ENCODE results near the gene TMCC3.
"Not testable (repeated sequence)": the region's sequence is repeated elsewhere in the genome, so short reads cannot be mapped to it uniquely, and the experiment has no call there.

The TMCC3 gene

DNA sequence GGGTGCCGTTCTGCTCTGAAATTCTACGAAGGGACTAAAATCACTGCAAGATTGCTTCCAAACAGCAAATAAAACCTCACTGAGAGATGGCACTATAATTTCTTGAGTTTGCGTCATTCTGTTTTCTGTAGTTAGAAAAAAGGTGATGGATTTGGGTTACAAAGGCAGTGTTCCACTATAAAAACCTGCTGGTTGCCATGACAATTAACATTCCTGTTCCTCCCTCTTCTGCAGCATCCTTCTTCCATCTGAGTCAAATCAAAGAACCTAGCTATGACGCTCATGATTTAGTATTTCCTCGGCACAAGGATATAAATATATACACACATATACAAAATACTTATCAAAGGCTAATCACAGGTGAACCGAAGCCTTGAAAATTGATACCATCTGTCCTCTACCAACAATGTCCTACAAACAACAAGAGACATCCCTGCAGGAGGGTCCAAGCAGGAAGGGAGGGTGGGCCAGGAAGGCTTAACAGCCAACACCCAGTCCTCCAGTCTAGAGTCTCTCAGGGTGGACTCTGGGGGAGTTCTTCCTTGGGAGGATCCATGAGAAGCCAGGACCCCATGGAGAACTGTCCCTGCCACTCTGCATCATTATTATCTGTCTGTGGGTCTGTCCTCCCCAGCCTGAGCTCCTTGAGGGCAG lies 21.4 kb downstream of the TMCC3 start:
- DNase-seq, result no peak

DNA sequence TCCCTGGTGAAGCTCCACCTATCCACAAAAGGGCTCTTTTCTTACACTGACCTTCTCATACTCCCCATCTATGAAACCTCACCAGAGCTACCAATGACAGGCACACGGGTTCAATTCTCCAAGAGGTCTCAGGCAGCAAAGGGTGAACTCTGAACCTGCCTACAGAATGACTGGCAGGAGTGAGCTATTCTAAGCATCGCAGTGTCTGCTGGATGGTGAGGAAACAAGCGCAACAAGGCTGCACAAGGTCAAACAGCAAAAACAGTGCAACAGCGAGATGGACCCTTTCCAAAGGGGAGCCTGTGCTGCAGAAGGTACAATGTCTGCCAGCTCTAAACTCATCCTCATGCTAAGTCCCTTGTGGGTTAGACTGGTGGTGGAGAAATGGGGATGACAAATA lies 22.0 kb downstream of the TMCC3 start:
- no peak for DNase-seq

DNA sequence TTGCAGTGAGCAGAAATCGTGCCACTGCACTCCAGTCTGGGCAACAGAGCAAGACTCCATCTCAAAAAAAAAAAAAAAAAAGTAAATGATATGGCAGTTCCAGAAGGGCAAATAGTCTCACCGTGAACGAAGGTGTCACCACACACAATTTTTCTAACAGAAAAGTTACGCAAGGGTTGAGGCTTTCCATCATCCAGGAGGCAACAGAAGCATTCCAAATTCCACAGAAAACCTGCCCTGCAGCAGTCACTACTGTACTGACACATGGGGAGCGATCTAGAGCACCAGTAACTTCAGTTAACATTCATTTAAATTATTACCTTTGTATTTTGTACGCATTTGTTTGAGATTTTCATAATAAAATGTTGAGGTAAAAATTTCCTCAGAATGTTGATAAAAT lies 24.8 kb downstream of the TMCC3 start:
- no peak for DNase-seq

DNA sequence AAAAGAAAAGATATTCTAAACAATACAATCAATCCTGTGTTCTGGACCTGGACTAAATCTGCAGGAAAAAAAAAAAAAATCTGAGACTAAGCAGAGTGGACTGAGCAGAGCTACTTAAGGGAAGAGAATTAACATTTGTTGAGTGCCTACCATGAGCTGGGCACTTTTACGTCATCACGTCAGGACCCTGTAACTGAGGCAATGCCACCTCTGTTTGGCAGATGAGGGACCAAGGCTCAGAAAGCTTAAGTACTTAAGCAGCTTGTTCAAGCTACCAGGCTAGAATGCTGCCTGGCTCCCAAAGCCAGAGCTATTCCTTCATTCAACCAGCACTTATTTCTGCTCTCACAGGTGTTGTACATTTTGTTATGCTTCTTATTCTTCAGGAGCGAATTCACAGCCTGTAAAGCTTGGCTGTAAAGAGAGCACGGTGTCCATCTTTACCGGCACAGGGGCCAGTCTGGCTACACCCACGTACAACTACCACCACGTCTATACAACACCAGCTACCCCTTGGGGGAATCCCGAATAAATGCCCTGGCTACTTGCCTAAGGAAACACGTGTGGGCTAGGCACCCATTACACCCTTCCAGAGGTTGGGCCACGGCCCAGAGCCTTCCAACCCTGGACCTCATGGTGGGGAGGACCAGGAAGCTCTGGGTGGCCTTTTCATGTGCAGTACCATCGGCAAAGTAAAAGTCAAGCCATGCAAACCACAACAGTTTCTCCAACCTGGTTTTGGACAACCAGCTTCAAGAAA lies 27.0 kb downstream of the TMCC3 start:
- no peak for DNase-seq

DNA sequence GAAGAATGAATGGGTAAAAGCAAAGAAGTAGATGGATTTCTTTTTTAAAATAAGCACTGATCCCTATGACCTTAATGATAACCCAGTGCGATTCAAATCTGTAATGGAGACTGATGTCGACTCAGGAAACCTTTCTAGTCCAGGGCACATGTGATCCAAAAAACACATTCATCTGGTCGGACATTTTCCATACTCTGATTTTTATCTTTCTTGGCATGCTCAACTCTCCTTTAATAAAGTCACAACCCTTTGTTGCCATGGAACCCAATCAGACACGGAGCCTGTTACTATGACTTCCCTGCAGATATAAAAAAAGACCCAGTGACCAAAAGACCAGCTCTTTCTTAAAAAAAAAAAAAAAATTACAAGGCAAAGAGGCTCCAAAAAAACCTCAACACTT lies 27.9 kb downstream of the TMCC3 start:
- DNase-seq, result no peak

DNA sequence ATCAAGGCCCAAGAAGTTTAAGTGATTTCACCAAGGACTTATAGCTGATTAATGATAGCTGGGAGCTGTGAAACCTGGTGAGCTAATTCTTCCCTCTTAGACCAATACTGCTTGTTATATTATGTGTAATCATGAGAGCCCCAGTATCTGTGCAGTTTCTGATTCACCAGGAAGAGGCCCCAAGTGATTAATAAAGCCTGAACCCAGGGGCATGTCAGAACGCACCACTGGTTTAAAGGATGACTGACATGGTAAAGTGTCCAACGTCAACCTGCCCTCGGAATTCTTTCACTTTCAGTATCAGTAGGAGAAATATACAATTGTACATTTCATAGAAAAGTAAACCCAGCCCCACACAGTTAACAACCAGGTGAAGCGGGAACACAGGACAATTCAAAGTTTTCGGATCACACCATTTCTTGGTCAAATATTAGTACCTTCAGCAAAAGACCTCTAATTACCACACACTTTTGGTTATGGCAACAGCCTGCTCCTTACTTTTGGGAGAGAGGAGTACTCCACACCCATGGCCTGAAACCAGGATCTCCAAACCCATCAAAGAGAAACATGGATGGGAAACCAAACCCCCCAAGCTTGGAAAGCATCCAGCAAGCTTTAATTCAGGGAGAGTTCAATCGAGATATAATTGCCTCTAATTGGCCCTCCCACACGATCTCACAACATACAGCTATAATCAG lies 28.5 kb downstream of the TMCC3 start:
- DNase-seq, result no peak

DNA sequence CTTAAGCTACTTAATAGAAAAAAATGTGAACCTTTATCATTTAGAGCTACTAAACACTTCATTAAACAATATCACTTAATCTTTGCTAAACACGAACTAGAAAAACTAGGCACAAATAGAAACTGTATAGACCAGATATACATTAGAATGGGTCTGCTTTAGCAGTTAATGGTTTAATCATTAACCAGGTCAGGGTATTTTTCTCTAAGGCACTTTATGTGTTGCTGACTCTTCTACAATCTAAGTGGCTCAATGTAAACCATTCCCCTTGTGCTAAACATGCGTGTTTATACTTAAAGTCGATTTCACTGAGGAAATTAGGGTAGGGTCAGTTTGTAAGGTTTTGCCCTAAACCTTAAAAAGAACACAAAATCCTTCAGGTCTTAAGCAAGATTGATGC lies 29.7 kb downstream of the TMCC3 start:
- DNase-seq, result no peak

DNA sequence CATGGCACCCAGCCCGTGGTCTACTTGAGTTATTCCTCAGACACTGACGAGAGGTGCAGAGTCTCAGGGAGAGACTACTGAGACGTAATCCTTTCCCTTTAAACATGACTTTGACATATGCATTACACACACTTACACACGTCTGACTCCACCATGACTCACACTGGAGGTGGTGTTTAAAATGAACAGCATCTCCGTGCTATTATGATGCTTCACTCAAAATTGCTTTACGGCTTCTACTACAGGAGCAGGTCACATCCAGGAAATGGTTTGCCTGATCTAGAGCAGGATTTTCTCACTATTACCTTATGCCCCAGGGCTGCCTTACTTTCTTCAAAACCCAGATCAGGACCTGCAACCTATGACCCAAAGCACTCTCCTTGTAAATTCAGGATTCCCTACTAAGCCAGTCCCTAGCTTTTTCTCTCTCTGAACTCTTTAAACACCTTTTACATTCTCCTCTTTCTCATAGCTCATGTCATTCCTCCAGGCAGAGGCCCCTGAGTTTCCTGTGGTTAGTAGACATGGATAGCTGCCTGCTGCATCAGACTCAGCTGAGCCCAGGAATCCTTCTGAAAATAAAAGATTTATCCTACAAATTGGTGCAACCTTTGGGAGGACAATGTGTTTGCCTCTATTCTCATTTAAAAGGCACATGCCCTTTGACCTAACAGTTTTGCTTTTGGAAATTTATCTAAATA lies 31.2 kb downstream of the TMCC3 start:
- DNase-seq, result peak in 1 of 2 experiments; percentile 27

DNA sequence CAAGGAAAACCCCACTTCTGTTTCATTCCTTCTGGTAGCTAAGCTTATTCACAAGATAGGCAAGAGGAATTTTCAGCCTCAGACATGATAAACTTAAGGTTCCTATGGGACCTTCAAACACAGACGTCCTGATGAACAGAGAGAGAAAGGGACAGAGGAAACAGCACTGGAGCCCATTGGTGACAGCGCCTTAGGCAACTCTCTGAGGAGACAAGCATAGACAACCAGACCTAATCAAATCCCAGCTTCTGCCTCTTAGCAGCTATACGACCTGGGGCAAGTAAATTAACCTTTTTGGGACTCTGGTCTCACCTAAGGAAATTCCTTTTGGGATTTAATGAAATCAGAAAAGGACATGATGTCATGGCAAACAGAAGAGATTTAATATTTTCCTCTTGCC lies 33.3 kb downstream of the TMCC3 start:
- DNase-seq, result no peak

DNA sequence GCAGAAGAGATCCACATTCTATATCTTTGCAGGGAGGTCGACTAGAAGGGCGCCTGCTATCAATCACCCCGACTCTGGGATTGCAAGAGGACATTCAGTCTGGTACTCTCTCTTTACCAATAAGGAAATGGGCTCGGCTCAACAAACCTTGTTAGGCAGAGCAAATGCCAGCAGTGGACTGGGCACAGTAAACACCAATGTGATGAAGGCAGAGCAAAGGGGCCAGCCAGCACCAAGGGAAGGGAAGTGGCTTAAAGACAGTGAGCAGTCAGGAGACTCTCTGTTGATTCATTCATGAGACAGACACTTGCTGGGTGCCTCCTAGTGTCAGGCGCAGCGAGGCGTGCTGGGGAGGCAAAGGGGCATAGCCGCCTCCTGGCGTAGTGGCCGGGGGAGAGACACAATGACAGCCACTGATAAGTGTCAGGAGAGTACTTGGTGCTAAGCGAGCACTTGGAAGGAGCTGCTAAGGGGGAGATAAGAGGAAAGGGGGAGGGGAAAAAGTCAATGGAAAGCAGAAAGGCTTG lies 34.1 kb downstream of the TMCC3 start:
- no peak for DNase-seq

DNA sequence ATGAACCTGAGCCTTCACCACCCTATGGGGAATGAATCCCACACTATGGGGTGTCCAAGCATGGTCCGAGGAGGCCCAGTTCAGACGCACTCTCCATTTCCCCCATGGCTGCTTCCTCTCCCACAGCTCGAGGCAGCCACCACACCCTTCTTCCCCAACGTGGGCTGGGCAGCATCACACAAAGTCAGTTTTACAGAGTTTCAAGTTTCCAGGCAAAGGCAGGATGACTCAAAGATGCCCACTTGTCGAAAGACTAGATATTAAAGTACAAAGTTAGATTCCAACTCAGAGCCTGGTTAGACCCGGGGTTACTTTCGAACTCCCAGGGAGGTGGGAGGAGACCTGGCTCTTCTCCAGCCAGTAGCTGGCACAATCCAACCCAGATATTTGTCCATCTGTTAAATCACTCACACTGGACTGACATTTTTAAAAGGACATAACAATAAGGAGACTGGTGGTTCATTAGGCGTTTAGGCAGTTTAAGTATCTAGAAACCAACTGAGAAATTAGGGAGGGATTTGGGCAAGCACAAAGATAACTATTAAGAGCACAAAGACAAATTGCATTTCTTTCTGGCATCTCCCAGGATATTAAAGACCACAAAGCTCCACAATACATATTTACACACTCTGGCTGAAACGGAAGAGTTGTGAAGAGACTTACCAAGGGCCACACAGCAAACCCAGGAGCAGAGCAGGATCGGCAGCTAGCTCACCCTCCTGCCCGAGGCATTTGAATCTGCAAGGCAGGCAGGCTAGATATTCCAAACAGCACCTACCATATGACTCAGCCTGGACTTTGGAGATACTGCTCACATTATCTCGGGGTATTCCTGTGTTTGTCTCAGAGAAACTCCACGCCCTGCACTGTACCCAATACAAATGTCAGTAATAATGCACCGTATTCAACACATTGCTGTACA lies 34.8 kb downstream of the TMCC3 start:
- peak in 1 of 2 experiments; percentile 55 for DNase-seq

DNA sequence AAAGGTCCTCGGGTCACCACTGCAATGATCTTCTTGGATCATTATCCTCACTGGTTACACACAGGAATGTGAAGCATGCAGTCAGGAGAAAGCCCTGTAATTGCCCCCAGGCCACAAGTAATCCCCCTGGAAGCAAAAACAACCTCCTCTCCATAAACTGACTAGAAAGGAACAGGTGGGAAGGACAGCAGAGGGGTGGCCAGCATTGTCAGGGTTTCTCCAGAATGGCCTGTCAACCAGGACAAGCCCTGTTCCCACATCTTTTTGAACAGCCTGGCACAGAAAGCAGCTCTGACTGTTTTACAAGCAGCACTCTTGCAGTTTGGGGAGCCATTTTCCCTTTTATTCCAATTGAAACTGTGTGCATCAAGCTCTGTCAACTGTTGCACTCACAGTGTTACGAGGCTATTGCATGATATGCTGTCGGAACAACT lies 36.1 kb downstream of the TMCC3 start:
- no peak for DNase-seq

DNA sequence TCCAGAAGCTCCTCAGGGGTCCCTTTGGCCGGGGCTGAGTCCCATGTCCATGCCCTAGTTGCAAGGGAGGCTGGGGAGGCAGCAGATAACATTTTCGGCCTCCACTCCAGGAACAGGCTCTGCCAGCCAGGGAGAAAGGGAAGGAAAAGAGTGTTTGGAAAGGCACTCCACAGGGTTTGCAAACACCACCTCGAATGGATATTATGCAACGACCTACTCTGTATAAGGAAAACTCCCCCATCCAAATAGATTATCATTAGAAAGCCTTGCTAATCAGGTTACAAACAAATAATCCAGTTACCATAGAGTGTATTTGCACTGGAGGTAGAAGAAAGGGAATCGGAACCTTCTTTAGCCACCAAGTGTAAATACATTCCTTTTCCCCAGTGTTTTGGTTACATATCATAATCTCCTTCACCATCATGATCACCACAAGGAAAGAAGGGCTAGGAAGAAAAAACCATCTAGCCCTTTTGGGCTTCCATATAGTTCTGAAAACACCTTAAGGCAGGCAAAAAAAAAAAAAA lies 40.4 kb downstream of the TMCC3 start:
- DNase-seq, result no peak

DNA sequence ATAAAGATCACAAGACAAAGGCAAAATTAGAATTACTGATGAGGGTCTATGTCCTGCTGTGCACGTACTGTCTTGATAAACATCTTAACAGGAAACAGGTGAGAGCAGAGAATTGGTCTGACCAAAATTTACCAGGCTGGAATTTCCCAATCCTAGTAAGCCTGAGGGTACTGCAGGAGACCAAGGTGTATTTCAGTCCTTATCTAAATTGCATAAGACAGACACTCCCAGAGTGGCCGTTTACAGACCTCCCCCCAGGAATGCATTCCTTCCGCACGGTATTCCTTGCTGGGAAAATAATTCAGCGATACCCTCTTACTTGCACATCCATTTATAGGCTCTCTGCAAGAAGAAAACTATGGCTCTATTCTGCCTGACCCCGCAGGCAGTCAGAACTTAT lies 43.5 kb downstream of the TMCC3 start:
- not testable (repeated sequence) for DNase-seq

DNA sequence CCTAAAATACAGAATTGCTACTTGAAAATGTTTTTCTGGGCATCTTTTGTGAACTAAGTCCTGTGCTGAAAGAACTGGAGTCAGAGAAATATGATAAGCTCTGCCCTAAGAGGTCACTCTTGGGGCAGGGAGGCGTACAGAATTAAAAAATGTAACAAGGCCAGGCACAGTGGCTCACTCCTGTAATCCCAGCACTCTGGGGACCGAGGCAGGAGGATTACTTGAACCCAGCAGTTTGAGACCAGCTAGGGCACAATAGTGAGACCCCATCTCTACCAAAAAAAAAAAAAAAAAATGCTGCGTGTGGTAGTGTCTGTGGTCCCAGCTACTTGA lies 46.0 kb downstream of the TMCC3 start:
- no peak for DNase-seq

DNA sequence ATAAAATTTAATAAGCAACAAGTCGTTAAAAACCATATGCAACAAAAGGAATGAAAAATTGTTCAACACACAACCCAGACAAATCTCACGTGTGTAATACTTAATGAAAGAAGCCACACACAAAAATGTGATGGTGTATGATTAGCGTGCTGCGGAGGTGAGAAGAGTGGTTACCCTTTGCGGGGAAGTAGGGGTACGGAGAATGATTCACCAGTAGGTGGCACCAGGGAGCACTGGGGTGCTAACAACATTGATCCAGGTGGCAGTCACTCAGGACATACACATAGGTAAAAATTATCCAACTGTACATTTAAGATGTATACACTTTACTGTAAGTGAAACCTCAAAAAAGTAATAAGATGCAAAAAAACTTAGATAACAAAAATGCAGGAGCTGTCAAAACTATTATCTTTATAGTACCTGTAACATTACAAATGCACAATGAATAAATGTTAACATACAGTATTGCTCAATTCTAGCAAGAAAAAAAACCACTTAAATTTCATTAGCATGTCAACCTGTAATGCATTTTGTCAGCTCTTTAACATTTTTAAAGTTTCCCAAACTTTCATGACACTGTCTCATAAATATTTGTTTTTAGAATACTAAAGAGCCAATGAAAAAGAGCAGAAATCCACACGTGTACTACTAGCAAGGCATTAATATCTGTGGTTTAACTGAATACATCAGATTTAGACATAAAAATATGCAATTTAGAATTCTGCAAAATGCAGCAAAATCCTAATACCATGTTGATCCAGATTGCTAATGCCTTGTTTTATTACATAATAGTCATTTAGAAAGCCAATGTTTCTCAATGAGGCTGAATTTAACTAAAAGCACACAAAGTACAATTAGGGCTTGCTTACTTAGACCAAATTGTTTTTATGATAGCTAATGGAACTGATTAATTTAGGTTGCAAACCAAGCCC lies 46.7 kb downstream of the TMCC3 start:
- DNase-seq, result no peak

DNA sequence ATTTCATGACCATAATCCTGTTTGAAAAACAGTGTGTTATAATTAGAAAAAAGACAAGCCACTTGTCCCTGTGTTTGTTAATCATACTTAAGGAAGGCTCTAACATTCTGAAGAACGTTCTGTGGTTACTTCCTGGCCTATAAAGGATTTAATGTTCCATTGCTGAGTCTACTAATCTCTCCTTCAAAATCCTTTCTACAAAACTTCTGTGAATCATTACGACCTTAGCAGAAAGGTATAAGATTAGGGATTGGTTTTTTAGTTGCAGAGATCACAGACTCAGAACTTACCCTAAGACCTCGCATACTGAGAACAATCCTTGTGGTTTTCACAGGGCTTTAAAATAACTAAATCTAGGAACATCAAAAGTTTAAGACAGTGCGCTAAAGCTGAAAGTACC lies 48.3 kb downstream of the TMCC3 start:
- DNase-seq, result no peak

DNA sequence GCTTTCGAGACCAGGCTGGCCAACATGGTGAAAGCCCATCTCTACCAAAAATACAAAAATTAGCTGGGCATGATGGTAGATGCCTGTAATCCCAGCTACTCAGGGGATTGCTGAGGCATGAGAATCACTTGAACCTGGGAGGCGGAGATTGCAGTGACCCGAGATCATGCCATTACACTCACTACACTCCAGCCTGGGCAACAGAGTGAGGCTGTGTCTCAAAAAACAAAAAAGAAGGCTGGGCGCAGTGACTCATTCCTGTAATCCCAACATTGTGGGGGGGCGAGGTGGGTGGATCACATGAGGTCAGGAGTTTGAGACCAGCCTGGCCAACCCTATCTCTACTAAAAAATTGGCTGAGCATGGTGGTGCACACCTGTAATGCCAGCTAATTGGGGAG lies 49.0 kb downstream of the TMCC3 start:
- not testable (repeated sequence) for DNase-seq

DNA sequence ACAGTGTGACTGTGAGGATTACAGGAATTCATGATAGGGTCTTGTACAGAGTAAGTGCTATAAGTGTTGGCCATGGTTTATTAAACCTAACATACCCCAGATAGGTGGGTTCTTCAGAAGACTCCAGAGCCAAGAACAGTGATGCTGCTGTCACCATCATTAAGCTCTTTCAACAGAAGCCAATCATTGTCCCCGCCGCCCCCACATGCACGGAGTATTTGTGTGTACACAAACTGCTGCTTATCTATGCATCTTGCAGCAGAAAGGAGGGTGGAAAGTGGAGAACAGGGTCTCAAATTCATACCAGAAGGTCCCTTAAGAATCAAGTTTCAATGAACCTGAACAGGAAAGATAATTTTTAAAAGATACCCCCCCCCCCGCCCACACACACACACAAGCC lies 51.2 kb downstream of the TMCC3 start:
- no peak for DNase-seq

DNA sequence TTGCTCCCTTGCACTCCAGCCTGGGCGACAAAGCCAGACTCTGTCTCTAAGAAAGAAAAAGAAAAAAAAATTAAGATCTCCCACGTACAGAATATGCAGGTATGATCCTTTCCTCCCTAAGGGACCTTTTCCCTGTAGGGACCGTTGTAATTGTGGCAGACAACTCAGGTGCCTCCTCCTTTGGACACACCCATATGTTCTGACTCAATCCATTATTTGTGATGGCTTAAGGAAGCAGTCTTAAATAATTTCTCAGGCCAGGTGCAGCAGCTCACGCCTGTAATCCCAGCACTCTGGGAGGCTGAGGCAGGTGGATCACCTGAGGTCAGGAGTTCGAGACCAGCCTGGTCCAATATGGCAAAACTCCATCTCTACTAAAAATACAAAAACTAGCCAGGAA lies 53.1 kb downstream of the TMCC3 start:
- no peak for DNase-seq

DNA sequence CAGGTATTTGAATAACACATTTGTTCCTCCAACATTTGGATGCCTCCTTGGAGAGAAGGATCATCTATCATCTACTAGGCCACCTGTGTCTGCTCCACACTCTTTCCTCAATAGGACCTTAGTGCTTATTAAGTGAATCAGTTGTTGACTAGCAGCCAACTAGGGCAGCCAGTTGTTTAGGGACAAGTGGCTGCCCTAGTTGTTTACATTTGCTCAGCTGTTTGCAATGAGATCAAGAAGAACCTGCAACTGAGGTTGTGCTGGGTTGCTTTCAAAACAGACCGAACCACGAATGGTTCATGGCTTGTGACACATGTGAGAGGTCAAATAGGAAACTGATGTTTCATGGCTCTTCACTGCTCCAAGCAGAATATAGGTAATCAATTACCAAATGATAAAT lies 53.8 kb downstream of the TMCC3 start:
- DNase-seq, result no peak

All from NCI-H446 (cell line).